Upper lobe of right lung (tissue), 1 donor: ENCODE measurements around the gene CHIT1. TPM values are rescaled to one million over a fixed set of nuclear protein-coding genes. Genes with fewer than 3 reads are reported as not detected.

Experiments
- ATAC-seq: fragments of 200-7000 bp; cut with Tn5 transposase; one replicate; pipeline ENCODE4 v1.9.1; 2020; ENCODE audit warnings: mild to moderate bottlenecking, moderate library complexity
- DNase-seq: peaks from one replicate; pipeline ENCODE4 v3.0.0-alpha.2; 2020
- H3K27ac ChIP-seq: fragments of 200-600 bp; one replicate; pipeline ENCODE4 v1.8.0; 2022
- H3K27me3 ChIP-seq: fragments of 200-600 bp; one replicate; pipeline ENCODE4 v1.8.0; 2022; ENCODE audit warnings: mild to moderate bottlenecking
- H3K36me3 ChIP-seq: fragments of 200-600 bp; one replicate; pipeline ENCODE4 v1.8.0; 2022
- H3K4me1 ChIP-seq: fragments of 200-600 bp; one replicate; pipeline ENCODE4 v1.8.0; 2022
- H3K4me3 ChIP-seq: fragments of 200-600 bp; one replicate; pipeline ENCODE4 v1.8.0; 2022; ENCODE audit warnings: mild to moderate bottlenecking
- H3K9me3 ChIP-seq: fragments of 200-600 bp; one replicate; pipeline ENCODE4 v1.8.0; 2022
- intact Hi-C: fragments of 100-400 bp; cut with DNase I; formaldehyde crosslinking; loops from one replicate; pipeline ENCODE4 v1.11.0; 2022
- total RNA-seq: library from RNA; stranded (reverse); fragmentation: NEBNext Ultra II Directional; extraction: Animal tissue kit (Norgen Biotek cat#: 25700); gene quantifications from one replicate; pipeline ENCODE4 v1.2.1, GENCODE V29; 2021
- TF ChIP-seq, protein P1 (sequence below): fragments of 200-600 bp; IDR thresholded peaks from one replicate; pipeline ENCODE4 v1.8.0; 2022; ENCODE audit warnings: antibody characterized with exemption
- donor health status: DM: no; HTN: yes; CAD: no; lungs with severe emphysema.

Gene CHIT1
- total RNA-seq, 1 donor from 2014 or later = 751 TPM

DNA sequence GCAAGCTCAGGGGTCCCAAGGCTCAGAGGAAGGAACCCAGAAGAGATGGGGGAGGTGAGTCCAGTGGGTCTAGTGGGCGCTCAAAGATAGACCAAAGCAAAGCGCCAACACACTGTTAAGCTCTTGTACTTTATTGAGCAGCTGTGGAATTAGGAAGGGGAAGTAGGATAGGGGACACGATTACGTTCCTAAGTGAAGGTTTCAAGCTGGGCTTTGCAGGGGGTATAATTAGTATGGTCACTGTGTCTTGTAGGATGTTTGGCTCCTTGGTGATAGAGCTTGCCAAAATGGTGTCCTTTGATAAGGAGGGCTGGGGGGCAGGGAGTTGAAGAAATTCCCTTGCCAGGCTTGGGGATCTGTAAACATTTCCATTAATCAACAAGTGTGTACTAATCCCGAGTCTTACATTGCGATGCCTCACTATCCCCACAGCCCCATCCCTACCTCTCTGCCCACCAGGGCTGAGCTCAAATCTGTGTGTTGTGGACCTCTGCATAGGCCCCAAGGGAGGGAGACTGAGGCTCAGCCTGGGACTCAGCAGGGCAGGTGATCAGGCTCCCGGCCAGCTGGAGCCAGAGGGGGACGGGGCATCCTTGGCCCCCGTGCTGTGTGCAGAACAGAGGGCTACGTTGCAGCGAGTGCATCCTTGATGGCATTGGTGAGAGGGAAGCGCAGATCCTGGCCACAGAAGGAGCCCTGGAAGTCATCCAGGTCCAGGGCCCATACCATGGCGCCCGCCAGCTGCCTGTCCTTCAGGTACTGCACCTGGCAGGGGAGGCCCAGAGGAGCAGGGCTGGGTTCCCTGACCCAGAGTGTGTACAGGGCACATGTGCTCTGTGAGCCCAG is 50.4 kb downstream of the CHIT1 start:
- Histone ChIP-seq H3K27ac (no peak overlapping the region), H3K4me1 (peaks cover 7% of the 10 kb centered on the region), H3K9me3 (no peaks in the 10 kb centered on the region), H3K27me3 (no peaks in the 10 kb centered on the region), H3K36me3 (no peaks in the 10 kb centered on the region), H3K4me3 (no peak overlapping the region)
- DNase-seq (no peak), ATAC-seq (no peak)
- TF ChIP-seq, protein P1, sequence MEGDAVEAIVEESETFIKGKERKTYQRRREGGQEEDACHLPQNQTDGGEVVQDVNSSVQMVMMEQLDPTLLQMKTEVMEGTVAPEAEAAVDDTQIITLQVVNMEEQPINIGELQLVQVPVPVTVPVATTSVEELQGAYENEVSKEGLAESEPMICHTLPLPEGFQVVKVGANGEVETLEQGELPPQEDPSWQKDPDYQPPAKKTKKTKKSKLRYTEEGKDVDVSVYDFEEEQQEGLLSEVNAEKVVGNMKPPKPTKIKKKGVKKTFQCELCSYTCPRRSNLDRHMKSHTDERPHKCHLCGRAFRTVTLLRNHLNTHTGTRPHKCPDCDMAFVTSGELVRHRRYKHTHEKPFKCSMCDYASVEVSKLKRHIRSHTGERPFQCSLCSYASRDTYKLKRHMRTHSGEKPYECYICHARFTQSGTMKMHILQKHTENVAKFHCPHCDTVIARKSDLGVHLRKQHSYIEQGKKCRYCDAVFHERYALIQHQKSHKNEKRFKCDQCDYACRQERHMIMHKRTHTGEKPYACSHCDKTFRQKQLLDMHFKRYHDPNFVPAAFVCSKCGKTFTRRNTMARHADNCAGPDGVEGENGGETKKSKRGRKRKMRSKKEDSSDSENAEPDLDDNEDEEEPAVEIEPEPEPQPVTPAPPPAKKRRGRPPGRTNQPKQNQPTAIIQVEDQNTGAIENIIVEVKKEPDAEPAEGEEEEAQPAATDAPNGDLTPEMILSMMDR = no peak
- intact Hi-C loops = no loop called here

DNA sequence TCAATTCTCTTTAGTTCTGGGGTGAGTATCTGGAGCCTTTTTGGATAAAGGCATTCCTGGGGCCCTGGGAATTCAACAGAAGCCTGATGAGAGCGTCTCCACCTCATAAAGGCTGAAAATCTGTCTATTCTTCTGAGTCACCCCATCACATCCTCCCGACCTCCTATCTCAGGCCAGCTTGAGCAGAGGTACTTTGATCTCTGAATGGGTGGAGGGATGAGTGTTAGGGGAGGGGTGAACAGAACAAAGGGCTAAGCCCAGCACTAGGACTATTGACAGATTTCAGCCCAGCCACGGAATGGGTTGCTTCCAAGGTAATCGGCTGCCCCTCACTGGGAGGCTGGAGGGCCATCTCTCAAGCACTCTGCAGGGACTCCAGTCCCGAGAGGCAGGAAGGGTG is 51.4 kb downstream of the CHIT1 start:
- Histone ChIP-seq H3K36me3 (no peaks in the 10 kb centered on the region), H3K27me3 (no peaks in the 10 kb centered on the region), H3K27ac (no peak overlapping the region), H3K4me1 (peaks cover 7% of the 10 kb centered on the region), H3K4me3 (no peak overlapping the region), H3K9me3 (no peaks in the 10 kb centered on the region)
- intact Hi-C loops = no loop called here
- no peak for ATAC-seq
- no peak for DNase-seq
- TF ChIP-seq, protein P1 = no peak

DNA sequence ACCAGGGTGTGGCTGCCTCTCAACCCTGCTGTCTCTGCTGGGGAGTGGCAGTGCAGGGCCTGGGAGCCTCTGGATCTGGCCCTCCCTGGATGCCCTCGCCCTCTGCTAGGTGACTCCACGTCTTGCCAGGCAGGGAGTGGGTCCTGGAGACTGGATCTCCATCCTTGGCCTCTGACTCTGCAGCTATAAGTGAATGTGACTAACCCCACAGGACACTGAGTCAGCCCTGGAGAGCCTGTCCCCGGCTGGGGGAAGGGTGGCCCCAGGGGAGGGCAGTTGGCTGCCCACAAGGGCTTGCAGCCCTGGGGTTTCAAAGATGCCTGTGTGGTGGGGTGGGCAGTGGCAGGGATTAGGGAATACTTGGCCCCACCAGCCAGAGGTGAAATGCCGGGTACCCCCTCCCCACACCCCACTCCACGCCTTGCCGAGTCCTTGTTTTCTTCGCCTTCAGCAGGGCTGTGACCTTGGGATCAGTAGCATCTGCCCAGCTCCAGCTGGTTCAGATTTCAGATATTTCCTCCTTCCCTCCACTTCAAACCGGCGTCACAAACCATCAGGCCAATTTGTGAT is 51.9 kb downstream of the CHIT1 start:
- Histone ChIP-seq H3K27me3 (no peaks in the 10 kb centered on the region), H3K4me1 (peaks cover 9% of the 10 kb centered on the region), H3K4me3 (no peak overlapping the region), H3K27ac (no peak overlapping the region), H3K9me3 (no peaks in the 10 kb centered on the region), H3K36me3 (no peaks in the 10 kb centered on the region)
- DNase-seq = peak; percentile 48
- TF ChIP-seq, protein P1 = no peak
- intact Hi-C loops = no loop called here
- no peak for ATAC-seq

DNA sequence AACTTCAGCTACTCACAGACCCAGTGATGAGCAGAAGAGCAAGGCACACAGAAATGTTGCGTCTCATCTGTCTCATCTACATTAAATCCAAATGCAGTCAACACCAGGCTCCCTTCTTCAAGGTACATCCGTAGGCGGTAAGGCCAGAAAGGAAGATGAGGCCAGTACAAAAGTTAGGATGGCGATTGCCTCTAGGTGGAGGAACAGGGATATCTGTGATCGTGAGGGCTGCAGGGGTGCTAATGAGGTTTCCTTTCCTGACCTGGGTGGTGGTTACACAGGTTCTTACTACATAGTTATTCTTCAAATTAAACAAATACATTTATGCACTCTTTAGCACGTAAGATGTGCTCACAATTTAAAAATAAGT is 52.5 kb downstream of the CHIT1 start:
- Histone ChIP-seq H3K4me1 (peaks cover 12% of the 10 kb centered on the region), H3K9me3 (no peaks in the 10 kb centered on the region), H3K27me3 (no peaks in the 10 kb centered on the region), H3K27ac (no peak overlapping the region), H3K36me3 (no peaks in the 10 kb centered on the region), H3K4me3 (no peak overlapping the region)
- ATAC-seq = no peak
- DNase-seq = no peak
- intact Hi-C loops = no loop called here
- TF ChIP-seq, protein P1 = no peak

DNA sequence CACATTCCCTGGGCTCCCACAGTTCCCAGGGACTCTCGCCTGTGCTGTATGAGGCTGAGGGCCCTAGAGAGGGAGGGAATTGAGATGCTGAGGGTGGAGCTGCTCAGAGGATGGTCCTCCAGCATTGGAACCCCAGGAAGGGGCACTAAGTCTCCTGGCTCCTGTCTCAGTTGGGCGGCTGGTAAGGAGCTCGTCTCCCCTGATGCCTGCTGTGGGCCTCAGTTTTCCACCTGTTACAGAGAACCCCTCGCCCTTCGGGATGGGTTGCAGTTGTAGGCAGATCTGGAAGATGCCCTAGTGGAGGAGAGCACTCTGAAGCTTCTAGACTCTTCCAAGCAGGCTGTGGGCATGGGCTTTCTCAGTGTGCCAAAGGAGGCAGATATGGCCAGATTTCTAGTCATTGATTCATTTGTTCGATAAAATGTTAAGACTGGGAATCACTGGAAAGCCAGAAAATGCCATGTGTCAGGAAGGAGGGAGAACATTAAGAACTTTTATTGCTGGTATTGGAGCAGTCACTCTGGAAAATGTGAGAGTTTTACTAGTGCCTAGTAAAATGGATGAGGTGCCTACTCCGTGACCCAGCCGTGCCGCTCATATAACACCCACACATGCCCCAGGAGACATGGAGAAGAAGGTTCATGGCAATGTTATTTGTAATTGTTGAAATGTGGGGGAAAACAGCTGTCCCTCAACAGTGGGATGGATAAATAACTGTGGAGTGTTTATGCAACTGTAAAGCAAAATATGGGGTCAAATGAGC is 53.0 kb downstream of the CHIT1 start:
- H3K27me3 ChIP-seq = no peaks in the 10 kb centered on the region
- DNase-seq (no peak), ATAC-seq (no peak)
- no peak overlapping the region for H3K27ac ChIP-seq
- H3K4me1 ChIP-seq = peaks cover 12% of the 10 kb centered on the region
- no peaks in the 10 kb centered on the region for H3K9me3 ChIP-seq
- intact Hi-C loops = no loop called here
- no peak overlapping the region for H3K4me3 ChIP-seq
- no peaks in the 10 kb centered on the region for H3K36me3 ChIP-seq
- TF ChIP-seq, protein P1 = no peak
